Measurements from ENCODE around the gene RIPOR3.
A peak's percentile ranks its signal among the peaks of the same experiment; 100 is the strongest.
"Not testable (repeated sequence)": the region's sequence is repeated elsewhere in the genome, so short reads cannot be mapped to it uniquely, and the experiment has no call there.

The RIPOR3 gene

DNA sequence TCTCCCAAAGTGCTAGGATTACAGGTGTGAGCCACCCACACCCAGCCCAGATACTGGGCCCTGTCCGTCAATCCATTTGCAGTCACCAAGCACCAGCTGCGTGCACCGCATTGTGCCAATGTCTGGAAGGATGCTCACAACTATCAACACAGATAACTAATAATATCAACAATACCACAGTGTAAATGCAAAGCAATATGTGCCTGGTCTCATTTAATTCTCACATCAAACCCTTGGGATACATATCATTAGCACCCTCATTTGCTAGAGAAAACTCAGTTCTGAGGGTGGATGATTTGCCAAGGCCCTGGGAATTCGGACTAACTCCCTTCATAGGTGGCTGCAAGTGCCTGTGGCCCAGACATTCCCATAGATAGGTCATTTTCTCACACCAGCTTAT is 14.5 kb downstream of the RIPOR3 start:
- DNase-seq, result no peak

DNA sequence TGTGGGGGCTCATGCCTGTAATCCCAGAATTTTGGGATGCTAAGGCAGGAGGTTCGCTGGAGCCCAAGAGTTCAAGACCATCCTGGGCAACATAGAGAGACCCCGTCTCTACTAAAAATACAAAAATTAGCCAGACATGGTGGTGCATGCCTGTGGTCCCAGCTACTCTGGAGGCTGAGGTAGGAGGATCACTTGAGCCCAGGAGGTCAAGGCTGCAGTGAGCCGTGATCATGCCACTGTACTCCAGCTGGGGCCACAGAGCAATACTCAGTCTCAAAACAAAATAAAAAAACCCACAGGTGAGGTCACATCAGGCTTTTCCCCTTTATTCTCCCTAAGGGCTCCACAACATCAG is 15.0 kb downstream of the RIPOR3 start:
- DNase-seq, result not testable (repeated sequence)

DNA sequence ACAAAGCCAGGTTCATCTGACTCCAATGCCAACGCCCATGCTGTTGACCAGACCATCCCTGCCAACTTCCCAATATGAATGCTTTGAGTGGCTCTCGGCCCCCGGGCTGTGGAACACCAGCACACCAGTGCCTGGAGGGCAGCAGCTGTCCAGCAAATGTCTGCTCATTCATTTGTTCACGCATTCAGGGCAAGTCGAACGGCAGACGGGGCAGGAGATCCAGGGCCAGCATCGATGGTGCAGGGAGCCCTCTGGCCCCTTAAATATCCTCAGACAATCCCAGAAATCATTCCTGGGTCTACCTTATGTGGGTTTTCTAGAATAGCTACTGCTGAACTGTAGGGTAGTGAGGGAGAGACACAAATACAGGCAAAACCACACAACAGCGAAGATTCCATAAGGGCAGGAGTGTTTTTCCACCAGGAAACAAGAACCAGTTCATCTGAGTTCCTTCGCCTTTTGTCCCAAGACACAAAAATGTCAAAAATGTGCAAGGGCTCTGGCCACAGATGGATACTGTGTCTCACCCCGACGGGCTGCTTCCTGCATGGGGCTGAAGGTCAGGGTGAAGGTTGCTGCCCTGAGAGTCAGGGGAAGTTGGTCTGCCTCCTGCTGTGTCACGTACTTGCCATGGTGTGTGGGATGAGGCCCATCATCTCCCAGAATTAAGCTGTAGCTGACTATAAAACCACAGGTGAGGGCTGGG is 15.5 kb downstream of the RIPOR3 start:
- no peak for DNase-seq

DNA sequence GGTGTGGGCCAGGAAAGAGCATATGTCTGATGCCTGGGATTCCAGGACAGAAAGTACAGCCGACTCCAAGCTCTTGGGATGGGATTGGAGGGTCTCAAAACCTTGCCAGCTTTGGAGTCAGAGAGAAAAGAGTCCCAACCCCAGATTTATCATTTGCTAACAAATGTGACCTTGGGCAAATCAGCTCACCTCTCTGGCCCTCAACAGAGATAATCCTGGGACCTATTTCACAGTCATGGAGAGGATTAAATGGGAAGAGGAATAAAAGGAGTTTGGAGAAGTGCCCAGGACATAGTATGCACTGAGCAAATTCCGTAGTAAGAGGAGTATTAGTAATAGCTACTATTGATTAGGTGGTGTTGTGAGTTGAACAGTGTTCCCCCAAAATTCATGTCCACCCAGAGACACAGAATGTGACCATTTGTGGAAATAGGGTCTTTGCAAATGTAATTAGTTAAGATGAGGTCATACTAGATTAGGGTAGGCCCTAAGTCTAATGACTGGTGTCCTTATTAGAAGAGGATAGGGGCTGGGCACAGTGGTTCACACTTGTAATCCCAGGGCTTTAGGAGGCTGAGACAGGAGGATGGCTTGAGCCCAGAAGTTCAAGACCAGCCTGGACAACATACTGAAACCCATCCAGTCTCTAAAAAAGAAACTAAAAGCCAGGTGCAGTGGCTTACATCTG is 17.1 kb downstream of the RIPOR3 start:
- no peak for DNase-seq

DNA sequence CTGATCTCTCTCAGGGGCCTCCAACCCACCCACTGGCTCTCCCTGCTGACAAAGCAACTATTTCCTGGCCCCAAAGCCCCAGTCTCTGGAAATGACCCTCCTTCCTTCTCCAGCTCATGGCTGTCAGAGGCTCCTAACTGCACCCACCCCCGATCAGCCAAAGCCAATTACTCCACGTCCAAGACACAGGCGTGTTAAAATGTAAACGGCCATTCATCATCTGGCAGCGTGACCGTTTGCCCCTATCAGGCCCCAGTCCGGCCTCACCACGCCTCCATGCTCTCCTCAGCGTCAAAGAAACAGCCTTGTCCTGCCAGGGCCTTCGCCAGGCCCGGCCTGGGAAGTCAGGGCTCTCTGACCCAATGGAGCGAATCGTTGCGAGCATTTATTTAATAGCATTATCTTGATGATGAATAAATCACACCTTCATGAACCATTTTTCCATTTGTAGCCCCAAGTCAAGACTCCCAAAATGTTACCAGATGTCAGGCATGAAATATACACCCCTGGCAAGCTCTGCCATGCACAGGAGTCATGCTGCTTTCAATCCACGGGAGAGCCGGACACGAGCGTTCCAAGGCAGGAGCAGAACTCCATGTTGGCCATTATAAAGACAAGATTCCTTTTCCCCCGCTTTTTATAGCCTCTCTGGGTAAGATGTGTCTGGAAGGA is 17.7 kb downstream of the RIPOR3 start:
- DNase-seq, result no peak

DNA sequence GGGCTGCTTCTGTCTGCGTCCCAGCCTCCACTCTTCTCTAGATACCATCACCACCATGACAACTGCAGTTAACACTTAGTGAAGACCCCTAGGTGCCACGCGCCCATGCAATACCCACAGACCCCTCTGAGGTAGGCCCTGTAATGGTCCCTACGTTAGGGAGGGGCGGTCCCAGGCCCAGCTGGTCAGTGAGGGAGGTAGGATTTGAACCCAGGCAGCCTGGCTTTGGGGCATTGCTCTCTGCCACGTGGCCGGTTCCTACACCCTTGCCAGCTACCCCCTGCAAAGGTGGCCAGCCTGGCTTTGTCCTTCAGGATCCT is 18.2 kb downstream of the RIPOR3 start:
- no peak for DNase-seq

DNA sequence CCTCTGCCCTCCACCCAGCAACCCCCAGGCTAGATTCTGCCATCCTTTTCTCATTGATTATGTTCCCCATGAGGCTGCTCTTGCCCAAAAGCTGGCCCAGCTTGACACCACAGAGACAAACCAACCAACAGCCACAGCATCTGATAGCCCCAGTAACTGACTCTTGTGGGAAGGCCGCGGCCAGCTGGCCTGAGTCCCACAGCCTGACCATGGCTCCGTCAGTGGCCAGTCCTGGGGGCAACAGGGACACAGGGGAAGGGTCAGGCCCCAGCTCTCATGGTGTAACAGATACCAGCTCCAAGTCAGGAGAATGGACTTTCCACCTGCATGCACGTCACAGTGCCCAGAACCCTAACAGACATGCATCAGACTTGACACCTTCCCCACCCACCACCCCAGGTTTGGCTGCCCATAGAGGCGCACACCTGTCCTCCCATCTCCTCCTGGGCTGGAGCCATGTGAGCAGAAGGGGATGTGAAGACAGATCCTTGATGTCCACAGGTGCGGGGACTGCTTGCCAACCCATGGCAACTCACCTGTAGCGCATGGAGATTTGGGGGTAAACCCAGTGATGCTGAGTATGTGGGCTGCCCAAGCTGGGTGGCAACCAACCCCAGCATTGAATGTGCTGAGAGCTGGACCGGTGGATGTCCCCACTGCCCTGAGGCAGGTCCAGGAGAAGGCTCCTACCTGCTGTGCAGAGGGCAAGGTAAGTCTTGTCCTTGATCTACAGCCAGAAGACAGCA is 18.8 kb downstream of the RIPOR3 start:
- no peak for DNase-seq

DNA sequence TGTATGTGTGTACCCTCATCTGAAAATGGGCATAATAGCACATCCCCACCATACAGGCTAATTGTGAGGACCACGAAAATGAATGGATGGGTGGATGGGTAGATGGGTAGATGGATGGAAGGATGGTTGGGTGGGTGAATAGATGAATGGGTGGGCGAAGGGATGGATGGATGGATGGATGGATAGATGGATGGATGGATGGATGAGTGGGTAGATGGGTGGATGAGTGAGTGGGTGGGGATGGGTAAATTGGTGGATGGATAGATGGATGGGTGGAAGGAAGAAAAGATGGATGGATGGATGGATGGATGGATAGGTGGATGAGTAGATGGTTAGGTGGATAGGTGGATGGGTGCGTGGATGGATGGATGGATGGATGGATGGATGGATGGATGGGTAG is 19.7 kb downstream of the RIPOR3 start:
- DNase-seq, result no peak

DNA sequence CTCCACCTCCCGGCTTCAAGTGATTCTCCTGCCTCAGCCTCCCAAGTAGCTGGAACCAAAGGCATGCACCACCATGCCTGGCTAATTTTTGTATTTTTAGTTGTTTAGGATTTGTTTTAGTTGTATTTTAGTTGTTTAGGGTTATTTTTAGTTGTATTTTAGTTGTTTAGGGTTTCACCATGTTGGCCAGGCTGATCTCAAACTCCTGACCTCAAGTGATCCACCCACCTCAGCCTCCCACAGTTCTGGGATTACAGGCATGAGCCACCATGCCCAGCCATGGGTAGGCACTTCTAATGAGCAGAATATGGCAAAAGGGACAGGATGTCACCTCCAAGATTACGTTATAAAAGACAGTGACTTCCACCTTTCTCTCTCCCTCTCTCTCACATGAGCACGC is 20.3 kb downstream of the RIPOR3 start:
- not testable (repeated sequence) for DNase-seq

DNA sequence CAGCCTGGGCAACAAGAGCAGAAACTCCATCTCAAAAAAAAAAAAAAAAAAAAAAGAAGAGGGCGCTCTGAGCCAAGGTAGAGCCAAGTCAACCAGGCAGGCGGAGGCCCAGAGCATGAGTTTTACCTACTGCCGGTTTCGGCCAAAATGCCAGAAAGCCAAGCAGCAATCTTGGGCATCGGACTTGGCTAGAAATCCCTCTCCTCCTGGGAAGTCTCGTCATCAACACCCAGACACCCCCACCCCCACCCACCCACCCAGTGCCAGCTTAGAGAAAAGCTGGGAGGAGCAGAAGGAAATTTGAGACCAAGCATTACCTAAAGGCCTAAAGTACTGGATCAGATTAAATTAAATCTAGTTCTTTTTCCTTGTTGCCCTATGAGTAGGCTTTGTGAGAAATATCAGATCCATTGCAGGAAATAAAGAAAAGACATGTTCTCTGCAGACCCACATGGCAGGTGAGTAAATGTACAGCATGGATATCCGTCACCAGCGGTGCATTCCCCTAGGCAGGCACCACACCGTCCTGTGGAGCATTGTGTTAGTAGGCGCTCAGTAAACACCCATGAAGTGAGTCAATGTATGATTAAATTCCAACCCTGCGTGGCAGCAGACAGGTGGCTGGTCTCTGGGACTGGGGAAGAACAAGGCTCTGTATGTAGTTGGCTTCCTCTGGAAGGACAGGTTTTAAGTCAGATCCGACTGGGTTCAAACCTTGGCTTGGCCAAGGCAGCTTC is 21.0 kb downstream of the RIPOR3 start:
- DNase-seq, result no peak

DNA sequence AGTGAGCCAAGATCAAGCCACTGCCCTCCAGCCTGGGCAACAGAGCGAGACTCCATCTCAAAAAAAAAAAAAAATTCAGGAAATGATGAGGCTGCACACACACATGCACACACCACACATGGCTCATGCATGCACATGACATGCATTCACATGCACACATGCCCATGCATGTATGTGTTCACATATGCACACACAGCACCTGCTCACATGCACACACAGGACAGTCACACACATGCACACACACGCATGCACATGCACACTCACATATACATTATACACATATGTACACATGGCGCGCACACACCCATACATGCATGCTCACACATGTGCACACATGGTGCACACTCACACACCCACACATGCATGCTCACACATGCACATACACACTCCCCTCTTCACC is 22.5 kb downstream of the RIPOR3 start:
- DNase-seq, result no peak

DNA sequence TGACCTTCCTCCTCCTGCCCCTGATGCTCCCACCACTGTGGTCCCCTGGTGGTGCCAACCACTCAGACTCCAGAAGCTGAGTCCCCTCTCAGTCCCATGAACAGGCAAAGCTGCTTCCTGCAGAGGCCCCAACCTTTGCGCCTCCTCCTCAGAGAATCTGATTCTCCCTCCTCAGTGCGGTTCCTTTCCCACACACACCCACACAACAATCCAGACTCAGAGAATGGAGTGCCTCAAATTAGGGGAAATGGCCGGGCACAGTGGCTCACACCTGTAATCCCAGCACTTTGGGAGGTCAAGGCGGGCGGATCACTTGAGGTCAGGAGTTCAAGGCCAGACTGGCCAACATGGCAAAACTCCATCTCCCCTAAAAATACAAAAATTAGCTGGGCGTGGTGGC is 23.0 kb downstream of the RIPOR3 start:
- no peak for DNase-seq

DNA sequence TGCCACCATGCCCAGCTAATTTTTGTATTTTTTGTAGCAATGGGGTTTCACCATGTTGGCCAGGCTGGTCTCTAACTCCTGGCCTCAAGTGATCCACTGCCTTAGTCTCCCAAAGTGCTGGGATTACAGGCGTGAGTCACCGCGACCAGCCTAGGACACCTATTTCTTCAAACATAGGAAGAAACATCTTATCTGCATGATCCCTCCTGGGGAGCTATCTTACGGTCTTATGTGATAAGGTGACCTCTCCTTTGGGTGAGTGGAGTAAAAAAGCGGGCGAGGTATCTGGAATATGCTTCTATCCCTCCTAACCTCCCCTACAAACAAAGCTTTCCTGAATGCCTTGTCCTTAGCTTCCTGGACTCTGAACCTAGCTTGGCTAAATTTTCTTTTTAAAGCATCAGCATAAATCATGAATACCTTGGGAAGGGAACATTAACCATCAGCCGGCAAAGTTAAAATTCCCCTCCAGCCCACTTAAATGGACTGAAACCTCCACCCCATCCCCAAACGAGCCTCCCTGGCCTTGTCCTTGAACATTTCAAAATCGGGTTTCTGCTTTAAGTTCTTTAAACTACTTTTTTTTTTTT is 24.5 kb downstream of the RIPOR3 start:
- no peak for DNase-seq

DNA sequence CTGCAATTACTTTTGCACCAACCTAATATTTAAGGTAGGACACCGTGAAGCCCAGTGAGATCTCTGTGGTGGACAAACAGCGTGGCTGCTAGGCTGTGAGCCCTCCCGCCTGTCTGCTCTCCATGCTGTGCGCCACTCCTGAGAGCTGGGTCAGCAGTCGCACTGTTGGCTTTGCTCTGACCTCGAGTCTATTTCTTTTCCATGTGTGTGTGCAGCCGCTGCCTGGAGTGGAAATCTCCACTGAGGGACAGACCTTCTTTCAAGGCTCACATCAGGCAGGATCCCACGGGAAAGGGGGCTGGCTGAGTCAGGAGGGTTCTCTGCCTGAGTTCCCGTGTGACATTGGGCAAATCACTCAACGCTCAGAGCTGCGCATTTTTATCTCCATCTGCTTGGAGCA is 27.1 kb downstream of the RIPOR3 start:
- no peak for DNase-seq

DNA sequence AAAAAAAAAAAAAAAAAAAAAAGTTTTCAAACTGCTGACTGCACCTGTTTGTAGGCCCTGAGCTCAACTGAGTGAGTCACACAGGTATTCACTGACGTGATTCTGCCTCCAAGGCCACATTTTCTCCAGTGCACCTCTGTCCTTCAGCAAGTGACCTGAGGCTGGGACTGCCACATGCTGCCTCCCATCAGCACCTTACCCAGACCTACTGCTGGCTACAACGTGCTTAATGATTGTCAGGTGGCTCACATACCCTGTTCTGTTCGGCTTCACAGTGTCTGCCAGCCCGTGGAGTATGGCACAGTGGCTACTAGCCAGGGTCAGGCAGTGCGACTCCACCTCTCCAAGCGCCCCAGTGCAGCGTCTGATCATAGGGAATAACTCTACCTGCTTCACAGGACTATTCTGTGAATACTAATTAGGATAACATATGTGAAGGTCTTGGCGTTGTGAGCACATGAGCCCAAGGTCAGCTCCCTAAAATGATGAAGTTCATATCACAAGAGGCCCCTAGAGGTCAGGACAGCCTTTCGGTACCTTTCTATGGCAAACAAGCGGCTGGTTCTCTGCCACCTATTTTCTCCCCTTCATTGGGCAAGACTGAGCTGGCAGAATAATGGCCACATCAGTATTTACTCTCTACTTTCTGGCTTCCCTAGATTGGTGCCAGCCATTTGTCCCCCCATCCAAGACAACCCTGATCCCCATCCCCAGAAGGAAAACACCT is 28.1 kb downstream of the RIPOR3 start:
- DNase-seq, result peak; percentile 24

DNA sequence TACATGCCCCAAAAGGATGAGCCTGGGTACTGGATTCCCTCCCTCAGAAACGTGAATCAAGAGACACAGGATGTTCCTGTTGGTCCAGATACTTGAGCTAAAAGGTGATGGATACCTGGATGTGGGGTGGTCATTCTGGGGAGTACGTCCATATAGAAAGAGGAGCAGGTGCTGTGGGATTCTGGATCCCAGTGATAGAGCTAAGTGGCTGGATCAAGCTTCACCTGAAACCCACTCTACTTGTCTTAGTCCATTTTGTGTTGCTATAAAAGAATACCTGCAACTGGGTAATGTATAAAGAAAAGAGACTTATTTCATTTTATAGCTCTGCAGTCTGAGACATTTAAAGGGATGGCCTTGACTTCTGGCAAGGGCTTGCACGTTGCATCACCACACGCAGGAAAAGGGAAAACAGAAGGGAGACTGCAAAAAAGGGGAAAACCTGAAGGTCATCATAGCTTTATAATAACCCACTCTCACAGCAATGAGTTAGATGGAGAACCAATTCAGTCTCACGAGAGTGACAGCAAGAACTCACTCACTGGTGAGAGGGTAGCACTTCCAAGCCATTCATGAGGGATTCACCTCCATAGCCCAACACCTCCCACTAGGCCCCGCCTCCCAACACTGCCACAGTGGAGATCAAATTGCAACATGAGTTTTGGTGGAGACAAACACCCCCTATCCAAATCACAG is 31.2 kb downstream of the RIPOR3 start:
- DNase-seq, result no peak

DNA sequence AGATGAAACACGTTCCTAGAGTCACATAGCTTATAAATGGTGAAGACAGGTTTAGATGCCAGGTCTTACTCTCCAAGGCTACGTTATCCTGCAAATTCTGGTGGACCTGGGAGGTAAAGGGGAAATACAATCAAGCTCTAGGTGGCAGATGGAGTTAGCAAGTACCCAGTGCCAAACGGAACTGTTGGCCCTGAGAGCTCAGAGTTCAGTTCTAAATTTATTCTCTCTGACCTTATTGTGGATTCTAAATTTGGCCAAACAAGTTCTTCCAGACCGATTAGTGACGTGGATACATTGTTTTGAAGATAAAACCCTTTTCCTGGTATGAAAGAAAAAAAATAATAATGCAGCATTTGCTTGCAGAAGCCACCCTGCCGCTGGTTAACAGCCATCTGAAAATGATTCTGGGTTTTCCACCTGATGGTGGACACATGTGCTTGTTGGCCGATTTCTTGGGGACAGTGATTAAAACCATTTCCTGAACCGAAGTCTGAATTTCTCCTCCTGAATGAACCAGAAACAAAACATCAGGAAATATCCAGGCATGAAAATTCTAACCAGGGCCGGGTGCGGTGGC is 32.5 kb downstream of the RIPOR3 start:
- DNase-seq, result no peak

DNA sequence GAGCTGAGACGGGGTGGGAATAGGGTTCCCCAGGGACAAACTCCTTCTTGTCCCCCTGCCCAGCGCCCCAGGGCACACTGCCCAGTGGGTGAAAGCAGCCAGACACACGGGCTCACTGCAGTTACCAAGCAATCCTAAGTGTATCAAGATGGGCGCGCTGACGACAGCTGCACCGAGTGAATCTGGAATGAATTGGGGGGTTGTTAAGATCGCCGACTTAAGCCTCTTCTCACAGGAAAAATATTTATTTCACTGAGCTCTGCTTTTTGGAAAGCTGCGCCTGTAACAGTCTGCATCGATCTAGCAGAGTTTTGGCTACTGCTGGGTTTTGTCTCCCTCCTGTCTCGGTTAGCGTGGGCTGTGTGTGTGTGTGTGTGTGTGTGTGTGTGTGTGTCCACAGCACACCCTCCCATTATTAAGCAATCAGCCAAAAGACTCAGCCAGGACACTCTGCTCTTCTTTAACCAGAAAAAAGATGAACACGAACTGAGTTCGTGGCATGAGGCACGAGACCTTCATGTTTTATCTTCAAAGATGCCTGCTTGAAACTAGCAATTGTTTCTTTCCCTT is 35.9 kb downstream of the RIPOR3 start:
- no peak for DNase-seq

DNA sequence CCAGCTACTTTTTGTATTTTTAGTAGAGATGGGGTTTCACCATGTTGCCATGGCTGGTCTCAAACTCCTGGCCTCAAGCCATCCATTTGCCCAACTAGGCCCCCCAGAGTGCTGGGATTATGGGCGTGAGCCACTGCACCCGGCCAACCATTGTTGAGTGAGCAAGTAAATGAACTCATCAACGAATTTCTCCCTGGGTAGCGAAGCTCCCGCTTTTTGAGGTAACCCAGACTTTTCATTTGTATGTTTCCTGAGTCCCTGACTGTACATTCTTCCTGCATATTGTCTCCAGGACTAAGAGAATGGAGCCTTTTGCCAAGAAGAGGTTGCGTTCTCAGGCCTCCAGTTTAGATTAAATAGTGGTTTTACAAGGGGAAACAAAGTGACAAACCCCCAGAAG is 36.4 kb downstream of the RIPOR3 start:
- DNase-seq, result no peak

DNA sequence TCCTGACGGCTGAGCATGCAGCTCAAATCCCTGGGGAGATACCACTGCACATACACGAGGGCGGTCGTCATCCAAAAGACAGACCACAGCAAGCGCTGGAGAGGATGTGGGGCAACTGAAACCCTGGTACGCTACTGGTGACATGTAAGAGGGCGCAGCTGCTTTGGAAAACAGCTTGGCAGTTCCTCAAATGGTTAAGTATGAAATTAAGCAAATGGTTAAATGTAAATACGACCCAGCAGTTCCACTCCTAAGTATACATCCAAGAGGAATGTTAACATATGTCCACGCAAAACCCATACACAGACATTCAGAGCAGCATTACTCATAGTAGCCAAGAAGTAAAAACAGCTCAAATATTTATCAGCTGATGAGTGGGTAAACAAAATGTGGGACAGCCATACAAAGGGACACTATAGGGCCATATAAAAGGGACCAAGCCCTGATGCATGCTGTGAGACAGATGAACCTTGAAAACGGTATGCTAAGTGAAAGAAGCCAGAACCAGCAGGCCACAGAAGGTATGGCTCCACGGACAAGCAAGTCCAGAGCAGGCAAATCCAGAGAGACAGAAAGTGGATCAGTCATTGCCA is 38.5 kb downstream of the RIPOR3 start:
- DNase-seq, result no peak
